ENCODE measurements around the gene TAF9B. TPM values are rescaled to one million over a fixed set of nuclear protein-coding genes. Genes with fewer than 3 reads are reported as not detected.
"Not testable (repeated sequence)": the region's sequence is repeated elsewhere in the genome, so short reads cannot be mapped to it uniquely, and the experiment has no call there.

Gene TAF9B
- total RNA-seq, 1 experiment from 2014 or later, result 22.2 TPM

DNA sequence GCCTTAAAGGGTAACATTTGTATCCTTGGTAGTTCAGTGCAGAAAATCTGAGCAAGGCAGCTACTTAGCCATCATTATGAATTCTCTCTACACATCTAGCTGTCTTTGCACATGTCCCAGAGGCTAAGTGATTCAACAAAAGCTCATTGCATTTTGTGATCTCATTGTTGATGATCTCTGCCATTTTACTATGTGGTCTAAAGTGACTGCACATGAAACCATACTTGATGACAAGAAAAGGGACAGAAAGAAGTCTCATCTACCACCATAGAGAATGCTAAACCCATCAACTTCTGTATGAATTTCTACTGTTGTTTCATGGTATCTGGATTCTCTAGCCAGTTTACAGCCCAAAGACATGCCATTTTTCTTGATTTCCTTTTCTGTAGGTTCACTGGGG lies 41.3 kb downstream of the TAF9B start:
- Histone ChIP-seq H3K4me1 (no peaks in the 10 kb centered on the region), H3K4me3 (ENCODE audit: low read depth, low read length) (no peak overlapping the region), H3K27me3 (replicated peaks; ENCODE audit: control insufficient read depth, insufficient read depth, low read length) (no peaks in the 10 kb centered on the region), H3K36me3 (ENCODE audit: control insufficient read depth, insufficient read depth, low read length) (no peaks in the 10 kb centered on the region), H3K9me3 (no peaks in the 10 kb centered on the region)
- no TSS peak for BruUV-seq (replicated peaks)
- H3K4me1 Mint-ChIP-seq (ENCODE audit: low read depth, unreplicated experiment), result no peaks in the 10 kb centered on the region
- H3K4me3 Mint-ChIP-seq (ENCODE audit: unreplicated experiment), result no peak overlapping the region
- no peaks in the 10 kb centered on the region for H3K36me3 Mint-ChIP-seq (ENCODE audit: insufficient read depth, unreplicated experiment)
- ChIA-PET CTCF (no interaction called here), POLR2A (no interaction called here)
- no peak overlapping the region for H3K27ac Mint-ChIP-seq (ENCODE audit: unreplicated experiment)
- H3K9me3 Mint-ChIP-seq (ENCODE audit: unreplicated experiment), result no peaks in the 10 kb centered on the region
- intact Hi-C loops (cut with micrococcal nuclease; ENCODE audit: unreplicated experiment), result no loop called here
- H3K27me3 Mint-ChIP-seq (ENCODE audit: insufficient read depth, unreplicated experiment), result peaks cover 3% of the 10 kb centered on the region
- DNase-seq, result no peak
- TF ChIP-seq, protein P1, sequence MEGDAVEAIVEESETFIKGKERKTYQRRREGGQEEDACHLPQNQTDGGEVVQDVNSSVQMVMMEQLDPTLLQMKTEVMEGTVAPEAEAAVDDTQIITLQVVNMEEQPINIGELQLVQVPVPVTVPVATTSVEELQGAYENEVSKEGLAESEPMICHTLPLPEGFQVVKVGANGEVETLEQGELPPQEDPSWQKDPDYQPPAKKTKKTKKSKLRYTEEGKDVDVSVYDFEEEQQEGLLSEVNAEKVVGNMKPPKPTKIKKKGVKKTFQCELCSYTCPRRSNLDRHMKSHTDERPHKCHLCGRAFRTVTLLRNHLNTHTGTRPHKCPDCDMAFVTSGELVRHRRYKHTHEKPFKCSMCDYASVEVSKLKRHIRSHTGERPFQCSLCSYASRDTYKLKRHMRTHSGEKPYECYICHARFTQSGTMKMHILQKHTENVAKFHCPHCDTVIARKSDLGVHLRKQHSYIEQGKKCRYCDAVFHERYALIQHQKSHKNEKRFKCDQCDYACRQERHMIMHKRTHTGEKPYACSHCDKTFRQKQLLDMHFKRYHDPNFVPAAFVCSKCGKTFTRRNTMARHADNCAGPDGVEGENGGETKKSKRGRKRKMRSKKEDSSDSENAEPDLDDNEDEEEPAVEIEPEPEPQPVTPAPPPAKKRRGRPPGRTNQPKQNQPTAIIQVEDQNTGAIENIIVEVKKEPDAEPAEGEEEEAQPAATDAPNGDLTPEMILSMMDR (IDR thresholded peaks at IDR 0.05; ENCODE audit: insufficient read depth in 1 of 2, low read depth in 1 of 2, low read length in 1 of 2, severe bottlenecking in 1 of 2, unreplicated experiment in 1 of 2), result no peak

DNA sequence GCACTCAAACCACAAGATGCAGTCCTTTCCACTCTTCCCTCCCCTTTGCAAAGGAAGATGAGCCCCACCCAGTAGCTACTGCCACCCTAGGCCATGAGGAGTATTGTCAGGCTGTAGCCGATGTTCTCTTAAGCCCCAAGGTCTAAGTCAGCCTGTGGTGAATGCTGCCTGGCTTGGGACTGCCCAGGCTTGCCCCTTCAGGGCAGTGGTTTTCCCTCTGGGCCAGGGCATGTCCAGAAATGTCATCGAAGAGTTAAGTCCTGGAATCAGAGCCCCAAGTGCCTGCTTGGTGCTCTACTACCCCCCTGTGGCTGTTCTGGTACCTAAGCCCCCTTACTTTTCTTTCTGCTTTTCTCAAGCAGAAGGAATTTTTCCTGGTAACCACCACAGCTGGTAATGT lies 47.2 kb downstream of the TAF9B start:
- Mint-ChIP-seq H3K27me3 (ENCODE audit: insufficient read depth, unreplicated experiment) (peaks cover 11% of the 10 kb centered on the region), H3K27ac (ENCODE audit: unreplicated experiment) (no peak overlapping the region), H3K36me3 (ENCODE audit: insufficient read depth, unreplicated experiment) (no peaks in the 10 kb centered on the region), H3K9me3 (ENCODE audit: unreplicated experiment) (no peaks in the 10 kb centered on the region), H3K4me1 (ENCODE audit: low read depth, unreplicated experiment) (no peaks in the 10 kb centered on the region), H3K4me3 (ENCODE audit: unreplicated experiment) (no peak overlapping the region)
- Histone ChIP-seq H3K27me3 (replicated peaks; ENCODE audit: control insufficient read depth, insufficient read depth, low read length) (no peaks in the 10 kb centered on the region), H3K4me3 (ENCODE audit: low read depth, low read length) (no peak overlapping the region), H3K4me1 (no peaks in the 10 kb centered on the region), H3K9me3 (no peaks in the 10 kb centered on the region), H3K36me3 (ENCODE audit: control insufficient read depth, insufficient read depth, low read length) (no peaks in the 10 kb centered on the region)
- TF ChIP-seq, protein P1 (IDR thresholded peaks at IDR 0.05; ENCODE audit: insufficient read depth in 1 of 2, low read depth in 1 of 2, low read length in 1 of 2, severe bottlenecking in 1 of 2, unreplicated experiment in 1 of 2), result peak in 1 of 2 experiments; percentile 37
- CTCF ChIA-PET, result interaction anchor here (1.0 kb wide), 1 partner anchor 9 kb away, joined by 3 read pairs; no protein-coding TSS in a partner anchor
- peak in 1 of 2 experiments; percentile 9 for DNase-seq
- BruUV-seq (replicated peaks), result no TSS peak
- intact Hi-C loops (cut with micrococcal nuclease; ENCODE audit: unreplicated experiment), result no loop called here
- POLR2A ChIA-PET, result interaction anchor here (0.5 kb wide), 1 partner anchor 413 kb away, joined by 3 read pairs; no protein-coding TSS in a partner anchor

DNA sequence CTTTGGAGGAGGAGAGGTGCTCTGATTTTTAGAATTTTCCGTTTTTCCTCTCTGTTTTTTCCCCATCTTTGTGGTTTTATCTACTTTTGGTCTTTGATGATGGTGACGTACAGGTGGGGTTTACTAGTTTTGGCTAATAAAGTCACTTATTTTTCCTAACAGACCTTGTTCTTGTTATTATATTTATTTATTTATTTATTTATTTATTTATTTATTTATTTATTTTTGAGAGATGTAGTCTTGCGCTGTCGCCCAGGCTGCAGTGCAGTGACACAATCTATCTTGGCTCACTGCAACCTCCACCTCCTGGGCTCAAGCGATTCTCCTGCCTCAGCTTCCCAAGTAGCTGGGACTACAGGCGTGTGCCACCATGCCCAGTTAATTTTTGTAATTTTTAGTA lies 58.0 kb downstream of the TAF9B start:
- H3K9me3 Mint-ChIP-seq (ENCODE audit: unreplicated experiment); H3K4me3 ChIP-seq (ENCODE audit: low read depth, low read length); H3K36me3 ChIP-seq (ENCODE audit: control insufficient read depth, insufficient read depth, low read length); H3K27me3 ChIP-seq (replicated peaks; ENCODE audit: control insufficient read depth, insufficient read depth, low read length); CTCF ChIA-PET; POLR2A ChIA-PET; DNase-seq; H3K4me1 ChIP-seq; BruUV-seq (replicated peaks); intact Hi-C loops (cut with micrococcal nuclease; ENCODE audit: unreplicated experiment); H3K9me3 ChIP-seq; H3K27me3 Mint-ChIP-seq (ENCODE audit: insufficient read depth, unreplicated experiment); H3K4me3 Mint-ChIP-seq (ENCODE audit: unreplicated experiment); H3K4me1 Mint-ChIP-seq (ENCODE audit: low read depth, unreplicated experiment); H3K36me3 Mint-ChIP-seq (ENCODE audit: insufficient read depth, unreplicated experiment); H3K27ac Mint-ChIP-seq (ENCODE audit: unreplicated experiment): not testable (repeated sequence)

Other genes starting within 250 kb of the TAF9B start
- gene MAGT1, start 244.2 kb downstream of the TAF9B start, total RNA-seq (2022), result 75.0 and 75.7 TPM in 2 replicates
- gene COX7B, start 240.2 kb downstream of the TAF9B start, total RNA-seq (2022), result 243 and 283 TPM in 2 replicates
- gene ATP7A, start 229.0 kb downstream of the TAF9B start, total RNA-seq (2022), result 3.1 and 3.6 TPM in 2 replicates
- not detected in 2 replicates for gene PGAM4, start 170.0 kb downstream of the TAF9B start, total RNA-seq (2022)
- gene PGK1, start 35.4 kb downstream of the TAF9B start, total RNA-seq (2022), result 391 and 425 TPM in 2 replicates
- not detected in 2 replicates for gene CYSLTR1, start 188.0 kb upstream of the TAF9B start, total RNA-seq (2022)

Data from Caco-2 (cell line).